Activated CD8-positive, alpha-beta T cell treated with anti-CD3 and anti-CD28 coated beads for 36 hours (primary cell): ENCODE results near the gene DGKE. TPM values are rescaled to one million over a fixed set of nuclear protein-coding genes. Genes with fewer than 3 reads are reported as not detected.

Source experiments
- ATAC-seq: fragments of 200-7000 bp; cut with Tn5 transposase; one replicate; pipeline ENCODE4 v1.10.0; 2021; ENCODE audit warnings: mild to moderate bottlenecking, moderate library complexity
- CTCF ChIA-PET: fragments of 350-600 bp; sonication (Branson Sonifier 250); formaldehyde crosslinking; loops from one replicate; lab custom pipeline; 2021; ENCODE audit warnings: antibody characterized with exemption; lab: Charles Lee
- POLR2A ChIA-PET: fragments of 350-600 bp; sonication (Branson Sonifier 250); formaldehyde crosslinking; loops from one replicate; lab custom pipeline; 2021; ENCODE audit warnings: antibody characterized with exemption; lab: Charles Lee
- DNase-seq: peaks from one replicate; pipeline ENCODE4 v3.0.0-alpha.2; 2020
- H3K27ac Mint-ChIP-seq: one replicate; pipeline ENCODE4 v1.8.0; 2021; ENCODE audit warnings: mild to moderate bottlenecking, mixed read lengths
- H3K27me3 Mint-ChIP-seq: one replicate; pipeline ENCODE4 v1.8.0; 2021; ENCODE audit warnings: mixed read lengths
- H3K36me3 Mint-ChIP-seq: one replicate; pipeline ENCODE4 v1.8.0; 2021; ENCODE audit warnings: low read depth, mixed read lengths
- H3K4me1 Mint-ChIP-seq: one replicate; pipeline ENCODE4 v1.8.0; 2021; ENCODE audit warnings: low read depth, mixed read lengths
- H3K4me3 Mint-ChIP-seq: one replicate; pipeline ENCODE4 v1.8.0; 2021; ENCODE audit warnings: mild to moderate bottlenecking, moderate library complexity, mixed read lengths
- H3K9me3 Mint-ChIP-seq: one replicate; pipeline ENCODE4 v1.8.0; 2021; ENCODE audit warnings: mixed read lengths
- CTCF ChIP-seq: fragments of 200-600 bp; IDR thresholded peaks from one replicate; pipeline ENCODE4 v1.8.0; 2022; ENCODE audit warnings: antibody characterized with exemption, mild to moderate bottlenecking
- intact Hi-C: fragments of 100-400 bp; cut with micrococcal nuclease; formaldehyde crosslinking; loops from one replicate; pipeline ENCODE4 v1.10.0; 2022
- total RNA-seq, 2 experiments: library from RNA; stranded (reverse); gene quantifications; one replicate each; pipeline ENCODE4 v1.2.3, GENCODE V29; 2021

DGKE gene
- total RNA-seq, 2 experiments from 2014 or later: 25.1 to 29.0 TPM

- intact Hi-C loops: no loop called here
- ATAC-seq (no peak), DNase-seq (no peak)
- H3K9me3 Mint-ChIP-seq: peaks cover 20% of the 10 kb centered on the region
- no peaks in the 10 kb centered on the region for H3K27me3 Mint-ChIP-seq
- peaks cover 5% of the 10 kb centered on the region for H3K4me1 Mint-ChIP-seq
- POLR2A ChIA-PET: interaction anchor here (0.6 to 1.8 kb wide), 6 partner anchors 8 to 395 kb away, joined by 3 to 6 read pairs (median 4); no protein-coding TSS in a partner anchor
- no peak overlapping the region for H3K4me3 Mint-ChIP-seq
- no peak for TF ChIP-seq CTCF
- CTCF ChIA-PET: interaction anchor here (0.7 to 3.6 kb wide), 10 partner anchors 13 to 72 kb away, joined by 3 to 17 read pairs (median 4); no protein-coding TSS in a partner anchor
- H3K27ac Mint-ChIP-seq: no peak overlapping the region
- peaks cover 84% of the 10 kb centered on the region for H3K36me3 Mint-ChIP-seq
These were observed 57.1 kb downstream of the DGKE start for GRCh38 chr17:56890906-56891674.

- intact Hi-C loops: no loop called here
- Mint-ChIP-seq H3K27ac (no peak overlapping the region), H3K36me3 (peaks cover 78% of the 10 kb centered on the region), H3K9me3 (peaks cover 20% of the 10 kb centered on the region), H3K4me1 (peaks cover 5% of the 10 kb centered on the region), H3K4me3 (no peak overlapping the region), H3K27me3 (no peaks in the 10 kb centered on the region)
- ChIA-PET POLR2A (no interaction called here), CTCF (interaction anchor here (0.9 to 3.6 kb wide), 8 partner anchors 8 to 48 kb away, joined by 3 to 17 read pairs (median 4); no protein-coding TSS in a partner anchor)
- ATAC-seq (peak; percentile 76), DNase-seq (peak; percentile 66)
- TF ChIP-seq CTCF: peak; percentile 70
These were observed 57.8 kb downstream of the DGKE start for GRCh38 chr17:56891751-56892150.

GRCh38 chr17:56892333-56892732, 58.4 kb downstream of the DGKE start:
- intact Hi-C loops: no loop called here
- DNase-seq: no peak
- Mint-ChIP-seq H3K9me3 (peaks cover 17% of the 10 kb centered on the region), H3K4me3 (no peak overlapping the region), H3K4me1 (peaks cover 5% of the 10 kb centered on the region), H3K27me3 (no peaks in the 10 kb centered on the region), H3K27ac (no peak overlapping the region), H3K36me3 (peaks cover 75% of the 10 kb centered on the region)
- ChIA-PET POLR2A (no interaction called here), CTCF (interaction anchor here (1.0 to 1.7 kb wide), 6 partner anchors 8 to 47 kb away, joined by 3 to 7 read pairs (median 4); no protein-coding TSS in a partner anchor)
- TF ChIP-seq CTCF: no peak
- ATAC-seq: no peak

GRCh38 chr17:56893503-56893902, 59.6 kb downstream of the DGKE start:
- Mint-ChIP-seq H3K9me3 (peaks cover 7% of the 10 kb centered on the region), H3K4me1 (peaks cover 5% of the 10 kb centered on the region), H3K4me3 (no peak overlapping the region), H3K27me3 (no peaks in the 10 kb centered on the region), H3K36me3 (peaks cover 72% of the 10 kb centered on the region), H3K27ac (no peak overlapping the region)
- DNase-seq (no peak), ATAC-seq (no peak)
- no peak for TF ChIP-seq CTCF
- ChIA-PET POLR2A (interaction anchor here (0.8 to 1.6 kb wide), 4 partner anchors 9 to 42 kb away, joined by 3 to 4 read pairs (median 3); no protein-coding TSS in a partner anchor), CTCF (interaction anchor here (1.7 kb wide), 1 partner anchor 9 kb away, joined by 7 read pairs; no protein-coding TSS in a partner anchor)
- intact Hi-C loops: no loop called here
